ENCODE measurements around the gene AGAP5.

Gene AGAP5

DNA sequence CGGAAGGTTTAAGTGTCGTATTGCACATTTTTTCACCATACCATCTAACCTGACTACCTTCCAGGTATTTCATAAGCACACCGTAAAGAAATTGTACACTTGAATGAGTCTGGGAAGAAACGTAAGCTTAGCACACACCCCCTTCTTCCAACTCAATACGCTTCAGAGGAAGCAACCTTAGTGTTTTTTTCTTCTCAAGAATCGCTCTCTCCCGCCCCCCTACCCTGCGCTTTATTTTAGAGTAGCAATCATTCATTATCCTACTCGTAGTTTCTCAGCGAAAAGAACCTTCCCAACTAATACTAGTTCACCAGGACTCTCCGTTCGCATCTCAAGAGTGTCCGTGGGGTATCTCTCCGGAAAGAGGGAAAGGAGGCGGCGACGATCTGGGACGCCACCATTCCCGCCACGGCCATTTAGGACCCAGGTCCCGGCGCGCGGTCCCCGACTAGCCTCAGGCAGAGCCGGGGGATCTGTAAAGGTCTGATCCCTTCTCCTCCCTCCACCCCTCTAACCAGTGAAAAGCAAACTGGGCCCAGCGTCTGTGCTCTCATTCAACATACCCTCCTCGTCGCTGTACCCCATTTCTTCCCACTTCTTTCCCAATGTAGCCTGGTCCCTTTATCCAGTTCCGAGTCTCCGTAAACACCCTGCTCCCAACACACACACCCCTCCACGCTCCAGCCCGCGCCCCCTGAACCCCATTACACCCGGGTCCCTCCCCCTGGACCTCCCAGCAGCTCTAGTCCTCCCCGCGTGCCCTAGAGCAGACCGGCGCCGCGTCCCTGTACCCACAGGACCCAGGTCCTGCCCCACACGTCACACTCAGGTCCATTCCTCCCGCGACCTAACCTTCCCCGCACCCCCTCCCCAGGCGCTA lies 72.7 kb downstream of the AGAP5 start:
- no peak for DNase-seq

All from activated naive CD4-positive, alpha-beta T cell treated with anti-CD3 and anti-CD28 coated beads, Interleukin-2, amount 50 U/mL, for 16 hours (primary cell).